Retinal pigment epithelial cell (primary cell): ENCODE measurements around the gene TOM1L2.

Source experiments
- DNase-seq: peaks from one replicate; pipeline ENCODE4 v3.0.0-alpha.2; 2010; ENCODE audit warnings: low read depth
- H3K4me3 ChIP-seq: 2 replicates; pipeline ENCODE4 v1.5.1; 2011; ENCODE audit warnings: mild to moderate bottlenecking, low read length, control low read depth, moderate library complexity
- CTCF ChIP-seq: conservative IDR thresholded peaks from 2 replicates; pipeline ENCODE4 v1.5.1; 2011; ENCODE audit warnings: low read depth, low read length, control low read depth, inconsistent platforms

Gene TOM1L2

GRCh38 chr17:17994271-17995069 is 22.3 kb upstream of the TOM1L2 start:
- peak; percentile 73 for TF ChIP-seq CTCF
- peak; percentile 24 for DNase-seq
- H3K4me3 ChIP-seq, result no peak overlapping the region

- no peak for DNase-seq
- no peak overlapping the region for H3K4me3 ChIP-seq
- no peak for TF ChIP-seq CTCF
Measured at GRCh38 chr17:17993852-17994251, 21.7 kb upstream of the TOM1L2 start.

GRCh38 chr17:17993366-17993765 is 21.2 kb upstream of the TOM1L2 start:
- no peak for DNase-seq
- no peak for TF ChIP-seq CTCF
- H3K4me3 ChIP-seq, result no peak overlapping the region

- no peak overlapping the region for H3K4me3 ChIP-seq
- no peak for TF ChIP-seq CTCF
- no peak for DNase-seq
Measured at GRCh38 chr17:17990282-17990681, 18.1 kb upstream of the TOM1L2 start.

GRCh38 chr17:17989618-17990017 is 17.4 kb upstream of the TOM1L2 start:
- DNase-seq, result no peak
- no peak for TF ChIP-seq CTCF
- H3K4me3 ChIP-seq, result no peak overlapping the region

GRCh38 chr17:17989081-17989480 is 16.9 kb upstream of the TOM1L2 start:
- no peak for DNase-seq
- no peak overlapping the region for H3K4me3 ChIP-seq
- TF ChIP-seq CTCF, result no peak

GRCh38 chr17:17988427-17988945 is 16.3 kb upstream of the TOM1L2 start:
- no peak overlapping the region for H3K4me3 ChIP-seq
- TF ChIP-seq CTCF, result no peak
- no peak for DNase-seq
